GM12878 (cell line): ENCODE measurements around the gene SCGB3A1. TPM values are rescaled to one million over a fixed set of nuclear protein-coding genes. Genes with fewer than 3 reads are reported as not detected.

ENCODE experiments used
- ATAC-seq: fragments of 200-7000 bp; cut with Tn5 transposase; 3 replicates; pipeline ENCODE4 v1.9.1; 2020; ENCODE audit warnings: mild to moderate bottlenecking, moderate library complexity
- BruUV-seq: library from RNA; stranded (reverse); fragments of 400-500 nt; replicated peaks from 2 replicates; lab custom pipeline; 2021; lab: Mats Ljungman, UMichigan
- CTCF ChIA-PET: fragments of 300-600 bp; sonication (Branson Sonifier 250); formaldehyde crosslinking; extraction: SDS; loops from one replicate; lab custom pipeline; 2021; ENCODE audit warnings: inconsistent platforms; lab: Yijun Ruan, JAX
- POLR2A ChIA-PET: fragments of 350-600 bp; formaldehyde crosslinking; extraction: SDS; loops from one replicate; lab custom pipeline; 2021; ENCODE audit warnings: inconsistent platforms; lab: Charles Lee
- RAD21 ChIA-PET: fragments of 300-600 bp; sonication (Branson Sonifier 250); formaldehyde crosslinking; loops from one replicate; lab custom pipeline; 2023; ENCODE audit warnings: antibody characterized with exemption; ENCODE audit not compliant: unreplicated experiment; lab: Charles Lee
- SMC1A ChIA-PET: fragments of 300-600 bp; sonication (Branson Sonifier 250); formaldehyde crosslinking; loops from one replicate; lab custom pipeline; 2023; ENCODE audit not compliant: unreplicated experiment, uncharacterized antibody; lab: Charles Lee
- DNase-seq: peaks from one replicate; pipeline ENCODE4 v3.0.0-alpha.2; 2011; ENCODE audit warnings: low read depth, low spot score
- FAIRE-seq: peaks from 3 replicates; lab custom pipeline; 2011; peaks lifted over from hg19 to GRCh38; lab: Jason Lieb, UNC
- H2AFZ ChIP-seq: 2 replicates; pipeline ENCODE4 v1.6.0; 2011; ENCODE audit warnings: low read depth, low read length, control low read depth; ENCODE audit not compliant: control insufficient read depth
- H3K27ac ChIP-seq: 2 replicates; pipeline ENCODE4 v1.5.1; 2011; ENCODE audit warnings: control low read depth; ENCODE audit not compliant: control insufficient read depth, insufficient read depth
- H3K27me3 ChIP-seq, 2 experiments: replicated peaks in 1 of 2; 2 replicates each; pipeline versions ENCODE4 v1.6.0 to v1.6.1; 2011; ENCODE audit warnings: low read length in 1 of 2; ENCODE audit not compliant: control insufficient read depth in 2 of 2, insufficient read depth in 2 of 2
- H3K36me3 ChIP-seq, 2 experiments: 2 replicates each; pipeline ENCODE4 v1.5.1; 2011; ENCODE audit warnings: low read length in 1 of 2; ENCODE audit not compliant: control insufficient read depth in 2 of 2, insufficient read depth in 2 of 2
- H3K4me1 ChIP-seq: 2 replicates; pipeline ENCODE4 v1.6.1; 2011; ENCODE audit warnings: mild to moderate bottlenecking, low read length, moderate library complexity, mixed read lengths; ENCODE audit not compliant: control insufficient read depth, insufficient read depth
- H3K4me2 ChIP-seq: 2 replicates; pipeline ENCODE4 v1.6.0; 2011; ENCODE audit warnings: control low read depth; ENCODE audit not compliant: control insufficient read depth, insufficient read depth
- H3K4me3 ChIP-seq: fragments of 200-600 bp; sonication (generic); 2 replicates; pipeline ENCODE4 v1.5.1; 2016
- H3K79me2 ChIP-seq: 2 replicates; pipeline ENCODE4 v1.6.0; 2011; ENCODE audit warnings: low read length; ENCODE audit not compliant: control insufficient read depth, insufficient read depth
- H3K9ac ChIP-seq: 2 replicates; pipeline ENCODE4 v1.8.0; 2011; ENCODE audit warnings: low read length, control low read depth, mixed read lengths; ENCODE audit not compliant: control insufficient read depth, insufficient read depth
- H3K9me3 ChIP-seq: replicated peaks from 3 replicates; pipeline ENCODE4 v1.5.1; 2011; ENCODE audit warnings: mild to moderate bottlenecking, low read length; ENCODE audit not compliant: control insufficient read depth, insufficient read depth
- H4K20me1 ChIP-seq: 2 replicates; pipeline ENCODE4 v1.6.0; 2011; ENCODE audit not compliant: control insufficient read depth, insufficient read depth
- BCLAF1 ChIP-seq: fragments of 450-650 bp; IDR thresholded peaks from 2 replicates; pipeline ENCODE4 v1.6.1; 2017; ENCODE audit warnings: antibody characterized with exemption, mild to moderate bottlenecking, moderate library complexity
- BHLHE40 ChIP-seq, 2 experiments: fragments of 450-650 bp in 1 of 2; IDR thresholded peaks; 2 replicates each; pipeline ENCODE4 v1.6.1; 2011 to 2017; ENCODE audit warnings: low read depth in 2 of 2, borderline replicate concordance in 1 of 2, improper control_type of control experiment in 1 of 2, low read length in 1 of 2, mild to moderate bottlenecking in 1 of 2
- CHD4 ChIP-seq: fragments of 200-600 bp; sonication (generic); IDR thresholded peaks from 2 replicates; pipeline ENCODE4 v1.6.1; 2016; ENCODE audit warnings: mild to moderate bottlenecking
- DPF2 ChIP-seq: fragments of 450-650 bp; IDR thresholded peaks from 2 replicates; pipeline ENCODE4 v1.6.1; 2017; ENCODE audit warnings: mild to moderate bottlenecking
- EGR1 ChIP-seq, 2 experiments: IDR thresholded peaks; 1 replicate in 1 of 2; 2 replicates in 1 of 2; pipeline ENCODE4 v1.6.1; 2011 to 2012; ENCODE audit warnings: low read depth in 2 of 2, low read length in 2 of 2, borderline replicate concordance in 1 of 2, mild to moderate bottlenecking in 1 of 2, moderate library complexity in 1 of 2
- FOS ChIP-seq: IDR thresholded peaks from 3 replicates; pipeline ENCODE4 v1.6.1; 2011; ENCODE audit warnings: borderline replicate concordance; ENCODE audit not compliant: insufficient read length; ENCODE audit errors: extremely low read depth
- HDAC2 ChIP-seq: fragments of 200-600 bp; sonication (generic); IDR thresholded peaks from 2 replicates; pipeline ENCODE4 v1.6.1; 2017
- KDM1A ChIP-seq: fragments of 200-600 bp; sonication (generic); IDR thresholded peaks from 2 replicates; pipeline ENCODE4 v1.6.1; 2016; ENCODE audit warnings: borderline replicate concordance
- MYC ChIP-seq: IDR thresholded peaks from 2 replicates; pipeline ENCODE4 v1.6.1; 2011; ENCODE audit warnings: mild to moderate bottlenecking, low read length, moderate library complexity, inconsistent platforms; ENCODE audit not compliant: insufficient read depth, insufficient replicate concordance, insufficient read length, severe bottlenecking
- NFXL1 ChIP-seq: fragments of 450-650 bp; IDR thresholded peaks from 2 replicates; pipeline ENCODE4 v1.6.1; 2017; ENCODE audit warnings: antibody characterized with exemption, mild to moderate bottlenecking, borderline replicate concordance
- SMAD1 ChIP-seq: fragments of 450-650 bp; IDR thresholded peaks from 2 replicates; pipeline ENCODE4 v1.6.1; 2018; ENCODE audit warnings: mild to moderate bottlenecking, low read depth; ENCODE audit not compliant: partially characterized antibody
- ZNF622 ChIP-seq: fragments of 450-650 bp; IDR thresholded peaks from 2 replicates; pipeline ENCODE4 v1.6.1; 2017; ENCODE audit warnings: mild to moderate bottlenecking, inconsistent platforms
- WGBS: methylation state at CpG from one replicate; pipeline ENCODE4 v1.1.6; 2016; ENCODE audit warnings: low lambda C conversion rate; ENCODE audit not compliant: insufficient replicate concordance, insufficient coverage; ENCODE audit errors: missing lambda C conversion rate; 5-methylcytosine and 5-hydroxymethylcytosine counted together
- in situ Hi-C: fragments of 300-500 bp; cut with MboI; formaldehyde crosslinking; loops from 9 replicates; pipeline ENCODE4 v1.14.3; 2018; ENCODE audit warnings: mixed read lengths
- intact Hi-C: fragments of 100-400 bp; cut with micrococcal nuclease; formaldehyde crosslinking; loops from one replicate; pipeline ENCODE4 v1.14.2; 2022; ENCODE audit not compliant: unreplicated experiment
- polyA plus RNA-seq, 11 experiments: library from polyadenylated mRNA; depleted of rRNA in 4 of 11; unstranded in 6 of 11; stranded (reverse) in 5 of 11; fragments of >200 nt; fragmentation: Nextera tagmentation in 4 of 11; fragmentation: Illumina TruSeq in 1 of 11; extraction: Ambion mirVana in 4 of 11; extraction: Trizol in 1 of 11; gene quantifications; 1 replicate in 1 of 11; 2 replicates in 10 of 11; pipeline versions ENCODE4 v1.2.1 to v1.2.3, GENCODE V29; 2011 to 2016; ENCODE audit warnings: inconsistent platforms in 2 of 11, missing spikeins in 2 of 11, low read depth in 1 of 11
- total RNA-seq, 4 experiments: library from RNA; depleted of rRNA in 3 of 4; stranded (reverse); fragments of >200 nt in 3 of 4; fragmentation: Illumina TruSeq in 1 of 4; extraction: Trizol in 1 of 4; gene quantifications; 2 replicates each; pipeline versions ENCODE4 v1.2.1 to v1.2.3, GENCODE V29; 2013 to 2021
- TF ChIP-seq, protein P1 (sequence below): fragments of 150-350 bp; IDR thresholded peaks from 2 replicates; pipeline ENCODE4 v1.6.1; 2016; ENCODE audit warnings: low read depth, low read length
- TF ChIP-seq, protein P2 (sequence below): IDR thresholded peaks from 2 replicates; pipeline ENCODE4 v1.6.1; 2011; ENCODE audit warnings: low read depth, low read length, improper control_type of control experiment, borderline replicate concordance

SCGB3A1 gene
- total and polyA plus RNA-seq, 10 of the 15 experiments (the other 5 are each of a cell fraction or from before 2014, with no cell fraction given) = 0.46 TPM; not detected in 9

DNA sequence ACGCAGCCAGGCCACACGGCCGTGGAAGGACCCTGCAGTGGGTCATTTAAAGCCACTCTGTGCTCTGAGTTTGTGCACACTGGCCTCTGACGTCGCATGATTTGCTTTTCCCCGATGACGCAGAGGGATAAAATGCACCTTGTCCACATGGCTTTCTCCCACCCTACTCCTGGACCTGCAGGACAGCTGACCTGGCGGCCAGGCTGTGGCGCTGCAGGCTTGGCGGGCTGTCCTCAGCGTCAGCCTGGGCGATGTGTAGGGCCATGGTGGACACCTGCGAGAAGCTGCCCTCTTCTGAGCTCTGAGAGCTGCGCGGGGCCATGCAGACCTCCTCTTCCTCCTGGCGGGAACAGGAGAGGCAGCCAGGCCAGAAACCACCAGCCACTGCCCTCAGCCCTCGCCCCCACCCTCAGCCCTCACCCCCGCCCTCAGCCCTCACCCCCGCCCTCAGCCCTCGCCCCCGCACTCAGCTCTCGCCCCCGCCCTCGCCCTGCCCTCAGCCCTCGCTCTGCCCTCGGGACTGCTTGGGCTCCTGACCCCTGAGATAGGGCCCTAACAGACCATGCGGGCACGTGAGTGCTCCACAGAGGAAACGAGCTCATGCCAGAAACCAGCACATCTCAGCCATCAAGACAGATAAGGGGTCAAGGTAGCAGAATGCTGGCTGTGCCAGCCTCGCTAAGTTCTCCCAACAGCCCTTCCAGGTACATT lies 20.0 kb upstream of the SCGB3A1 start:
- no peak for ATAC-seq
- no peaks in the 10 kb centered on the region for H3K27me3 ChIP-seq
- POLR2A ChIA-PET = no interaction called here
- H4K20me1 ChIP-seq = no peaks in the 10 kb centered on the region
- SMC1A ChIA-PET = no interaction called here
- in situ Hi-C loops (no loop called here), intact Hi-C loops (no loop called here)
- H3K79me2 ChIP-seq = no peaks in the 10 kb centered on the region
- CTCF ChIA-PET = no interaction called here
- H3K9me3 ChIP-seq = no peaks in the 10 kb centered on the region
- no peaks in the 10 kb centered on the region for H3K36me3 ChIP-seq
- RAD21 ChIA-PET = no interaction called here
- WGBS = 56% methylated on average over 25 of the region's 30 CpGs
- no peak overlapping the region for H3K4me2 ChIP-seq
- no TSS peak for BruUV-seq
- DNase-seq = no peak
- no peak overlapping the region for H3K4me3 ChIP-seq
- H3K4me1 ChIP-seq = no peaks in the 10 kb centered on the region
- TF ChIP-seq EGR1 (IDR thresholded peaks at IDR 0.05; ENCODE audit: borderline replicate concordance in 1 of 2, low read depth in 2 of 2, low read length in 2 of 2) (no peak), HDAC2 (no peak), MYC (no peak), KDM1A (no peak), FOS (no peak), NFXL1 (no peak), DPF2 (no peak), SMAD1 (no peak), ZNF622 (no peak), BCLAF1 (no peak), BHLHE40 (IDR thresholded peaks at IDR 0.05; ENCODE audit: borderline replicate concordance in 1 of 2, low read depth in 2 of 2, low read length in 1 of 2) (no peak), CHD4 (no peak)
- TF ChIP-seq, protein P1, sequence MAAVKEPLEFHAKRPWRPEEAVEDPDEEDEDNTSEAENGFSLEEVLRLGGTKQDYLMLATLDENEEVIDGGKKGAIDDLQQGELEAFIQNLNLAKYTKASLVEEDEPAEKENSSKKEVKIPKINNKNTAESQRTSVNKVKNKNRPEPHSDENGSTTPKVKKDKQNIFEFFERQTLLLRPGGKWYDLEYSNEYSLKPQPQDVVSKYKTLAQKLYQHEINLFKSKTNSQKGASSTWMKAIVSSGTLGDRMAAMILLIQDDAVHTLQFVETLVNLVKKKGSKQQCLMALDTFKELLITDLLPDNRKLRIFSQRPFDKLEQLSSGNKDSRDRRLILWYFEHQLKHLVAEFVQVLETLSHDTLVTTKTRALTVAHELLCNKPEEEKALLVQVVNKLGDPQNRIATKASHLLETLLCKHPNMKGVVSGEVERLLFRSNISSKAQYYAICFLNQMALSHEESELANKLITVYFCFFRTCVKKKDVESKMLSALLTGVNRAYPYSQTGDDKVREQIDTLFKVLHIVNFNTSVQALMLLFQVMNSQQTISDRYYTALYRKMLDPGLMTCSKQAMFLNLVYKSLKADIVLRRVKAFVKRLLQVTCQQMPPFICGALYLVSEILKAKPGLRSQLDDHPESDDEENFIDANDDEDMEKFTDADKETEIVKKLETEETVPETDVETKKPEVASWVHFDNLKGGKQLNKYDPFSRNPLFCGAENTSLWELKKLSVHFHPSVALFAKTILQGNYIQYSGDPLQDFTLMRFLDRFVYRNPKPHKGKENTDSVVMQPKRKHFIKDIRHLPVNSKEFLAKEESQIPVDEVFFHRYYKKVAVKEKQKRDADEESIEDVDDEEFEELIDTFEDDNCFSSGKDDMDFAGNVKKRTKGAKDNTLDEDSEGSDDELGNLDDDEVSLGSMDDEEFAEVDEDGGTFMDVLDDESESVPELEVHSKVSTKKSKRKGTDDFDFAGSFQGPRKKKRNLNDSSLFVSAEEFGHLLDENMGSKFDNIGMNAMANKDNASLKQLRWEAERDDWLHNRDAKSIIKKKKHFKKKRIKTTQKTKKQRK = no peak
- TF ChIP-seq, protein P2, sequence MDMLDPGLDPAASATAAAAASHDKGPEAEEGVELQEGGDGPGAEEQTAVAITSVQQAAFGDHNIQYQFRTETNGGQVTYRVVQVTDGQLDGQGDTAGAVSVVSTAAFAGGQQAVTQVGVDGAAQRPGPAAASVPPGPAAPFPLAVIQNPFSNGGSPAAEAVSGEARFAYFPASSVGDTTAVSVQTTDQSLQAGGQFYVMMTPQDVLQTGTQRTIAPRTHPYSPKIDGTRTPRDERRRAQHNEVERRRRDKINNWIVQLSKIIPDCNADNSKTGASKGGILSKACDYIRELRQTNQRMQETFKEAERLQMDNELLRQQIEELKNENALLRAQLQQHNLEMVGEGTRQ = no peak
- no peak overlapping the region for H2AFZ ChIP-seq
- FAIRE-seq = no peak
- H3K27ac ChIP-seq = no peak overlapping the region
- H3K9ac ChIP-seq = no peak overlapping the region
